ENCODE results near the gene ITGA11.

- TF ChIP-seq CTCF (IDR thresholded peaks at IDR 0.05; ENCODE audit: insufficient read depth, low read length) (no peak), POLR2AphosphoS5 (IDR thresholded peaks at IDR 0.05; ENCODE audit: low read depth) (no peak)
Observed at GRCh38 chr15:68318008-68318835, 113.7 kb downstream of the ITGA11 start.

Measured in HL-60 (cell line).